Hematopoietic multipotent progenitor cell treated with erythropoietin and hydrocortisone succinate and interleukin-3 and kit ligand, for 15 days (in vitro differentiated cells): ENCODE results near the gene CFL2.
"Not testable (repeated sequence)": the region's sequence is repeated elsewhere in the genome, so short reads cannot be mapped to it uniquely, and the experiment has no call there.

Experiments
- DNase-seq: peaks from one replicate; pipeline ENCODE4 v3.0.0-alpha.2; 2015; ENCODE audit warnings: low spot score

The CFL2 gene

GRCh38 chr14:34711796-34712712 lies 2.3 kb downstream of the CFL2 start:
- DNase-seq = no peak

- no peak for DNase-seq
Observed at GRCh38 chr14:34711169-34711568, 3.2 kb downstream of the CFL2 start.

DNA sequence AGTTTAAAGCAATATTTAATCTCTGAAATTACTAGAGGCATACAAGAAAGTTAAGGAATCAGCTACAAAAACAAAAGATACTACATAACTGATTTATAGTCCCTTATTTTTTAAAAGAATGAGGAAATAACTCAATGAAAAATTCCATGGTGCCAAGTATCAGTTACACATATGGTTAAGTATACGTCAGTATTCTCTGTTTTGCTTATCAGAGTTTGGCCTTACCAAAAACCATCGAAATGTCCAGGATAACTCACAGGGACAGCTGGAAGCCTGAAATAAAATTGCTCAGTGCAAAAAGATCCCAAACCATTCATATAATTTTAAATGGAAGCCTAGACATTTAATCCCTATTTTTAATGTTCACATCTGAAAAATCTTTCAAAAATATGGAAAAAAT lies 3.6 kb downstream of the CFL2 start:
- no peak for DNase-seq

GRCh38 chr14:34710006-34710405 lies 4.4 kb downstream of the CFL2 start:
- no peak for DNase-seq

GRCh38 chr14:34707722-34708121 lies 6.7 kb downstream of the CFL2 start:
- DNase-seq = no peak

- DNase-seq = no peak
Observed at GRCh38 chr14:34701808-34702207, 12.6 kb downstream of the CFL2 start.

GRCh38 chr14:34700622-34701130 lies 13.7 kb downstream of the CFL2 start:
- no peak for DNase-seq

GRCh38 chr14:34699873-34700621 lies 14.3 kb downstream of the CFL2 start:
- DNase-seq = no peak

GRCh38 chr14:34694216-34694615 lies 20.2 kb downstream of the CFL2 start:
- not testable (repeated sequence) for DNase-seq

GRCh38 chr14:34693228-34693939 lies 21.0 kb downstream of the CFL2 start:
- DNase-seq = no peak

DNA sequence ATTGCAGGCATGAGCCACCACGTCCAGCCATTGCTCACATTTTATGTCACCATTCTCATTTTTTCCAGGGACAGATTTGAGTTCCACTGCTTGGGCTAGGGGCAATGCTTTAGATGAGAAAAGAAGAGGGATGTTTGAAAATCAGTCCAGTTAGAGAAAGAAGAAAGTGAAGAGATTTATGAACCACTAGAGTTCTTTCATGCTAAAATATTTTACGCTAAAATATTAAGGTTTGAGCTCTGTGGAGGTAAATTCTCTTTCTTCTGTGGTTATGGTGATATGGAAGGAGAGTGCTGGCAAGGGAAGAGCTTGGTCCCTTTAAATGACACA lies 21.5 kb downstream of the CFL2 start:
- DNase-seq = no peak

GRCh38 chr14:34692348-34692747 lies 22.0 kb downstream of the CFL2 start:
- DNase-seq = no peak

- DNase-seq = no peak
Observed at GRCh38 chr14:34691206-34691605, 23.2 kb downstream of the CFL2 start.

DNA sequence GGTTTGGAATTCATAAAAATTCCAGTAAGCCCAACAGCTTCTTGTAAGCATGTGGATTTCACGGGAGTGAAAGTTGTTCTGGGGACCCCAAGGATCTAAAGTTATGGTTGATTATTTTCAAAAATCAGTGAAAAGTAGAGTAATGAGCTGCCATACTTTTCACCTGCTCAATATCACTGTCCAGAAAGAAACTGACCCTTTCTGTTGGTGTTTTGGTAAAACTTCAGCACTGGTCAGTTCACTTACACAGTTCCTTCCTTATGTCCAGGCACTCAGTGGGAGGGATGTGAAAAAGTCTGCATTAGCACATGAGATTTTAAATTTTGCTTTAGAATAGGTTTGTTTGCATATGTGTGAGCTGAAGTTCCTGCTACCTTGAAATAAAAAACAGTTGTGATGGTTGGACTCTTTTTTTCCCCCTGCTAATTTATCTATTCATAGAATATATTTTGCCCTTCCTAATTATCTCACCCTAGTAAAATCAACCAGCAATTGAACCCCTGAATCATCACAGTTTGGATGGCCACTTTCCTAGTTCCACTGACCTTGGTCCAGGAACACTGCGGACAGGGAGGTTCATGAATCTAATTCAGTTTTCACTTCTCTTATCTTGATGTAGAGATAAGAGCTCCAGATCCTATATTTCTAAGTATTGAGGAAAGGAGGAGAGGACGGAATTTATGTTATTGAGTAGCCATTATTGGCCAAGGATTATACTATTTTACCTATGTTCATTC lies 25.8 kb downstream of the CFL2 start:
- no peak for DNase-seq

GRCh38 chr14:34685819-34686428 lies 28.5 kb downstream of the CFL2 start:
- no peak for DNase-seq

- DNase-seq = no peak
Observed at GRCh38 chr14:34684578-34684977, 29.8 kb downstream of the CFL2 start.

DNA sequence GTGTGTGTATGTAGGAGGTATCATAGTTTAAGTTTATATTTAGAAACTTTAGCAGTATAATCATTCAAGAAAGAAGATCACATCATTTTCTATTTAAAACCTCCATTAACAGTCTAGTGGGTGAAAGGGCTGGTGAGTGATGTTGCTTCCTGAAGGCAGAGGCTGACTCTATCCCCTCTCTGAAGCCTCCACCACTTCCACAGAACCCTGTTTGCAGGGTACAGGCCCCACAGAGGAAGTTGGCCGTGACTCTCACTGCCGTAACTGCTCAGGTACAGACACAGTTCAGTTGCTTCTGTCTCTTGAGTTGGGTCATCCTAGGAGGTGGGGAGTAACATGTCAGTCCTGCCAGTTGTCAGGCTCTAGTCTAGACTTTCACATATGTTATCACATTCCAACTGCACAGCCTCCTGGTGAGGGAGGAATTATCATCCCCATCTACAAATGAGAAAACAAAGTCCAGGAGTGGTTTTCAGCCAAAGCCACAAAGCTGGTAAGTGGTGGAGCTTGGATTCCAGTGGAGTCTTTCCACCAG lies 31.5 kb downstream of the CFL2 start:
- DNase-seq = no peak

GRCh38 chr14:34680806-34681479 lies 33.5 kb downstream of the CFL2 start:
- DNase-seq = no peak

DNA sequence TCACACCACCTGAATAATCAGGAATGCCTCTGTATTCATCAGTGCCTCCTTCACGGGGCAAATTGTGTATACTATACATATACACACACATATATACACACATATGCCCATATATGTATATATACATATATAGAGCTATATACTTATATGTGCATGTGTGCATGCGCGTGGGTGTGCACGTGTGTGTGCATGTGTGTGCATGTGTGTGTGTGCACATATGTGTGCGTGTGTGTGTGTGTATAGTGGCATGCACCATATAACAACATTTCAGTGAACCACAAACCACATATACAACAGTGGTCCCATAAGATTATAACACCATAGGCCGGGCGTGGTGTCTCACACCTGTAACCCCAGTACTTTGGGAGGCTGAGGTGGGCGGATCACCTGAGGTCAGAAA lies 35.7 kb downstream of the CFL2 start:
- DNase-seq = no peak

DNA sequence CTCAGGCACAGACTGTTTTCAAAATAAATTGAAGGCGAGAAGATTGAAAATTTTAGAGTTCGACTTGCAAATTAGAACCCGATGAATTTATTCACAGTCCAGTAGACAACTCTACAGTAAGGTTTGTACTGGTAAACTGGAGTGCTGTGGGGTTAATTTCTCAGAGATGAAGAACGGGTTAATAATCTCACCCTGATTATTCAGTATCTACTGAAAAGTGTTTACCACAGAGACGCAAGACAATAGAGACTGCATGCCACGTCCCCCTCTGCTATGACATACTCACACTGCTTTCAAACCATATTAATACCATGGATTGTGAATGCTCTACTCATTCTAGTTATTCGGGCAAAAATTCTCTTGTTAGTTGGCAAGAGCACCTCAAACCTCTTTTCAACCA lies 36.1 kb downstream of the CFL2 start:
- no peak for DNase-seq
